ENCODE measurements around the gene CACNA1S. TPM values are rescaled to one million over a fixed set of nuclear protein-coding genes. Genes with fewer than 3 reads are reported as not detected.

The CACNA1S gene
- 0.05 TPM in 1 of 3 replicates, not detected in the others for total RNA-seq

DNA sequence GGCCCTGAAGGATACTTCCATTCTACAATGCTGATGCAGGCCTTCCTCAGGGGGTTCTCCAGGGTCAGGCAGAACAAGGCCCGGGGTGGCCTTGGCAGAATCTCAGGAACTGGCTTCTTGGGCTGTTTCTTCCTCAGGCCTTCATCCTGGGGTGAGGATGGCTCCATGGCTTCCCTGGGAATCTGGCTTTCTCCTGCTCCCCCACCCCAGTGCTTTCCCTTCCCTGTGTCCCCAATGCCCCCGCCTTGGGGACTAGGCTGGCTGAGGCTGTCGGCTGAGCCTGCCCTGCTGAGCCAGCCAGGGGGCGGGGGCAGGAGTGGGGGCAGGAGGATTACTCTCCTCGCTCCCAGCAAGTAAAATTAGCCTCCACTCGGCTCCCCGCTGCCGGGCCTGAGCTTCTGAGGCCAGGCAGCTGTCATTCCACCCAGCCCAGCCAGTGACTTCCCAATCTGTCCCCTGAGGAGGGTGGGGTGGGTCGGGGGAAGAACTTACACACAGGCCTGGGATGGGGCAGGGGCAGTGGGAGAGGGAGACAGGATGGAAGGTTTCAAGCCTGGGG is at the start of gene CACNA1S:
Gene CACNA1S (minus strand): TSS at position 254 of the 559 bp plus-strand sequence. CDS start 87 bp downstream, at position 167.
- no peaks in the 10 kb centered on the region for H3K36me3 Mint-ChIP-seq
- TF ChIP-seq, protein P1, sequence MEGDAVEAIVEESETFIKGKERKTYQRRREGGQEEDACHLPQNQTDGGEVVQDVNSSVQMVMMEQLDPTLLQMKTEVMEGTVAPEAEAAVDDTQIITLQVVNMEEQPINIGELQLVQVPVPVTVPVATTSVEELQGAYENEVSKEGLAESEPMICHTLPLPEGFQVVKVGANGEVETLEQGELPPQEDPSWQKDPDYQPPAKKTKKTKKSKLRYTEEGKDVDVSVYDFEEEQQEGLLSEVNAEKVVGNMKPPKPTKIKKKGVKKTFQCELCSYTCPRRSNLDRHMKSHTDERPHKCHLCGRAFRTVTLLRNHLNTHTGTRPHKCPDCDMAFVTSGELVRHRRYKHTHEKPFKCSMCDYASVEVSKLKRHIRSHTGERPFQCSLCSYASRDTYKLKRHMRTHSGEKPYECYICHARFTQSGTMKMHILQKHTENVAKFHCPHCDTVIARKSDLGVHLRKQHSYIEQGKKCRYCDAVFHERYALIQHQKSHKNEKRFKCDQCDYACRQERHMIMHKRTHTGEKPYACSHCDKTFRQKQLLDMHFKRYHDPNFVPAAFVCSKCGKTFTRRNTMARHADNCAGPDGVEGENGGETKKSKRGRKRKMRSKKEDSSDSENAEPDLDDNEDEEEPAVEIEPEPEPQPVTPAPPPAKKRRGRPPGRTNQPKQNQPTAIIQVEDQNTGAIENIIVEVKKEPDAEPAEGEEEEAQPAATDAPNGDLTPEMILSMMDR (IDR thresholded peaks at IDR 0.05; ENCODE audit: unreplicated experiment), result no peak
- no peaks in the 10 kb centered on the region for H3K9me3 Mint-ChIP-seq
- DNase-seq (ENCODE audit: low spot score in 2 of 2, unreplicated experiment in 2 of 2), result no peak
- no peak within 1 kb of the TSS for H3K27ac Mint-ChIP-seq
- H3K27me3 Mint-ChIP-seq (ENCODE audit: low read depth), result peaks cover 29% of the 10 kb centered on the region
- no peaks in the 10 kb centered on the region for H3K4me1 Mint-ChIP-seq
- H3K4me3 Mint-ChIP-seq, result no peak within 1 kb of the TSS

DNA sequence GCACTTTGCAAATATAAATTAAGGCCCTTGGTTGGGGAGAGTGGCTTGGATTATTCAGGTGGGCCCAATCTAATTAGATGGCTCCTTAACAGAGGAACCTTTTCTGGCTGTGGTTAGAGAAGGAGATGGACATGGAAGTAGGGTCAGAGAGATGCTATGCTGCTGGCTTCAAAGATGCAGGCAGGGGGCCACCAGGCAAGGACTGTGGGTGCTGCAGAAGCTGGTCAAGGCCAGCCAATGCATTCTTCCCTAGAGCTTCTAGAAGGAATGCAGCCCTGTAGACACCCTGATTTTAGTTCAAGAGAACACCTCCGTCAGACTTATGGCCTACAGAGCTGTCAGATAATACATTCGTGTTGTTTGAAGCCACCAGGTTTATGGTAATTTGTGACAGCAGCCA is 45.7 kb upstream of the CACNA1S start:
- Mint-ChIP-seq H3K9me3 (no peaks in the 10 kb centered on the region), H3K36me3 (no peaks in the 10 kb centered on the region), H3K27ac (no peak overlapping the region), H3K4me3 (no peak overlapping the region), H3K27me3 (ENCODE audit: low read depth) (no peaks in the 10 kb centered on the region), H3K4me1 (peaks cover 13% of the 10 kb centered on the region)
- DNase-seq (ENCODE audit: low spot score in 2 of 2, unreplicated experiment in 2 of 2), result no peak
- TF ChIP-seq, protein P1 (IDR thresholded peaks at IDR 0.05; ENCODE audit: unreplicated experiment), result no peak

DNA sequence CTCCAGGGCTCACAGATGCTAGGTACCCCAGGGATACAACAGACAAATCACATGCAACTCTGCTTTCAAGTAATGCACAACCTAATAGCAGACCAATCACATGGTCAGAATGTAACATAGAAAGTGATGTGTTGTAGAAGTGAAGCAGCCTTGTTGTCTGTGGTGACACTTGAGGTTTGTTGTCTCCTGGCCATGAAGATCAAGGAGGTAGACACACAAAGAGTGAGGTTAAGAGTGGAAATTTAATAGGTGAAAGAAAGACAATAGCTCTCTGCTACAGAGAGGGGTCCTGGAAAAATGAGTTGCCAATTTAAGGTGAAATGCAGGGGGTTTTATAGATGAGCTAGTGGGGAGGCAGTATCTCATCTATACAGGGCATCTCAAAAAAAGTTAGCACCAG is 44.6 kb upstream of the CACNA1S start:
- DNase-seq (ENCODE audit: low spot score in 2 of 2, unreplicated experiment in 2 of 2), result no peak
- Mint-ChIP-seq H3K9me3 (no peaks in the 10 kb centered on the region), H3K27ac (no peak overlapping the region), H3K36me3 (no peaks in the 10 kb centered on the region), H3K27me3 (ENCODE audit: low read depth) (no peaks in the 10 kb centered on the region), H3K4me1 (peaks cover 21% of the 10 kb centered on the region), H3K4me3 (no peak overlapping the region)
- TF ChIP-seq, protein P1 (IDR thresholded peaks at IDR 0.05; ENCODE audit: unreplicated experiment), result no peak

- Mint-ChIP-seq H3K4me1 (peaks cover 21% of the 10 kb centered on the region), H3K27me3 (ENCODE audit: low read depth) (no peaks in the 10 kb centered on the region), H3K4me3 (no peak overlapping the region), H3K36me3 (peaks cover 3% of the 10 kb centered on the region), H3K9me3 (no peaks in the 10 kb centered on the region), H3K27ac (no peak overlapping the region)
- TF ChIP-seq, protein P1 (IDR thresholded peaks at IDR 0.05; ENCODE audit: unreplicated experiment), result no peak
- DNase-seq (ENCODE audit: low spot score in 2 of 2, unreplicated experiment in 2 of 2), result no peak
Observed at GRCh38 chr1:201156346-201156745, 44.1 kb upstream of the CACNA1S start.

DNA sequence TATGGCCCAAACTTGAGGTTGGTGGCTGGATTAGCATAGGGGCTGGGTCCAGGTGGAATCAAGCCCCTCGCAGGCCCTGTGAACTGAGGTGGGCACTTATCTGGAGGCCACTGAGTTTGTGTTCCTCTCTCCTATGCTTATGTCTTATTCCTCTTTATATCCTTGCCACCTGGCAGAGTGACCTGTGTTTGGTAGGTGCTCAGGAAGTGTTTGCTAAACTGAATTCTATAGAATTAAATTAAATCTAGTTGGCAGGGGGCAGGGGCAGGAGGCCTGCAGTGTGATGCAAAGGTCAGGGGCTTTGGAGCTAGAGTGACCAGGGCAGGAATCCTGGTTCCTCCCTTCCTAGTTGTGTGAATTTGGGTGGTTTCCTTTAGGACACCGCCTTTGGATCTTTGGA is 43.1 kb upstream of the CACNA1S start:
- DNase-seq (ENCODE audit: low spot score in 2 of 2, unreplicated experiment in 2 of 2), result no peak
- Mint-ChIP-seq H3K9me3 (no peaks in the 10 kb centered on the region), H3K4me3 (no peak overlapping the region), H3K4me1 (peaks cover 21% of the 10 kb centered on the region), H3K27ac (no peak overlapping the region), H3K27me3 (ENCODE audit: low read depth) (no peaks in the 10 kb centered on the region), H3K36me3 (peaks cover 9% of the 10 kb centered on the region)
- TF ChIP-seq, protein P1 (IDR thresholded peaks at IDR 0.05; ENCODE audit: unreplicated experiment), result no peak

All from mesothelial cell of epicardium (in vitro differentiated cells).